GM12878 (cell line): ENCODE measurements around the gene ROR2. TPM values are rescaled to one million over a fixed set of nuclear protein-coding genes. Genes with fewer than 3 reads are reported as not detected.

Experiments used
- ATAC-seq: fragments of 200-7000 bp; cut with Tn5 transposase; 3 replicates; pipeline ENCODE4 v1.9.1; 2020; ENCODE audit warnings: mild to moderate bottlenecking, moderate library complexity
- BruUV-seq: library from RNA; stranded (reverse); fragments of 400-500 nt; replicated peaks from 2 replicates; lab custom pipeline; 2021; lab: Mats Ljungman, UMichigan
- CTCF ChIA-PET: fragments of 300-600 bp; sonication (Branson Sonifier 250); formaldehyde crosslinking; extraction: SDS; loops from one replicate; lab custom pipeline; 2021; ENCODE audit warnings: inconsistent platforms; lab: Yijun Ruan, JAX
- POLR2A ChIA-PET: fragments of 350-600 bp; formaldehyde crosslinking; extraction: SDS; loops from one replicate; lab custom pipeline; 2021; ENCODE audit warnings: inconsistent platforms; lab: Charles Lee
- RAD21 ChIA-PET: fragments of 300-600 bp; sonication (Branson Sonifier 250); formaldehyde crosslinking; loops from one replicate; lab custom pipeline; 2023; ENCODE audit warnings: antibody characterized with exemption; ENCODE audit not compliant: unreplicated experiment; lab: Charles Lee
- SMC1A ChIA-PET: fragments of 300-600 bp; sonication (Branson Sonifier 250); formaldehyde crosslinking; loops from one replicate; lab custom pipeline; 2023; ENCODE audit not compliant: unreplicated experiment, uncharacterized antibody; lab: Charles Lee
- DNase-seq: peaks from one replicate; pipeline ENCODE4 v3.0.0-alpha.2; 2011; ENCODE audit warnings: low read depth, low spot score
- FAIRE-seq: peaks from 3 replicates; lab custom pipeline; 2011; peaks lifted over from hg19 to GRCh38; lab: Jason Lieb, UNC
- H2AFZ ChIP-seq: 2 replicates; pipeline ENCODE4 v1.6.0; 2011; ENCODE audit warnings: low read depth, low read length, control low read depth; ENCODE audit not compliant: control insufficient read depth
- H3K27ac ChIP-seq: 2 replicates; pipeline ENCODE4 v1.5.1; 2011; ENCODE audit warnings: control low read depth; ENCODE audit not compliant: control insufficient read depth, insufficient read depth
- H3K27me3 ChIP-seq, 2 experiments: replicated peaks in 1 of 2; 2 replicates each; pipeline versions ENCODE4 v1.6.0 to v1.6.1; 2011; ENCODE audit warnings: low read length in 1 of 2; ENCODE audit not compliant: control insufficient read depth in 2 of 2, insufficient read depth in 2 of 2
- H3K36me3 ChIP-seq, 2 experiments: 2 replicates each; pipeline ENCODE4 v1.5.1; 2011; ENCODE audit warnings: low read length in 1 of 2; ENCODE audit not compliant: control insufficient read depth in 2 of 2, insufficient read depth in 2 of 2
- H3K4me1 ChIP-seq: 2 replicates; pipeline ENCODE4 v1.6.1; 2011; ENCODE audit warnings: mild to moderate bottlenecking, low read length, moderate library complexity, mixed read lengths; ENCODE audit not compliant: control insufficient read depth, insufficient read depth
- H3K4me2 ChIP-seq: 2 replicates; pipeline ENCODE4 v1.6.0; 2011; ENCODE audit warnings: control low read depth; ENCODE audit not compliant: control insufficient read depth, insufficient read depth
- H3K4me3 ChIP-seq: fragments of 200-600 bp; sonication (generic); 2 replicates; pipeline ENCODE4 v1.5.1; 2016
- H3K79me2 ChIP-seq: 2 replicates; pipeline ENCODE4 v1.6.0; 2011; ENCODE audit warnings: low read length; ENCODE audit not compliant: control insufficient read depth, insufficient read depth
- H3K9ac ChIP-seq: 2 replicates; pipeline ENCODE4 v1.8.0; 2011; ENCODE audit warnings: low read length, control low read depth, mixed read lengths; ENCODE audit not compliant: control insufficient read depth, insufficient read depth
- H3K9me3 ChIP-seq: replicated peaks from 3 replicates; pipeline ENCODE4 v1.5.1; 2011; ENCODE audit warnings: mild to moderate bottlenecking, low read length; ENCODE audit not compliant: control insufficient read depth, insufficient read depth
- H4K20me1 ChIP-seq: 2 replicates; pipeline ENCODE4 v1.6.0; 2011; ENCODE audit not compliant: control insufficient read depth, insufficient read depth
- CEBPZ ChIP-seq: fragments of 150-350 bp; IDR thresholded peaks from 2 replicates; pipeline ENCODE4 v1.6.1; 2016; ENCODE audit warnings: low read depth, low read length
- ETV6 ChIP-seq, 2 experiments: fragments of 450-650 bp in 1 of 2; IDR thresholded peaks in 1 of 2; conservative IDR thresholded peaks in 1 of 2; 2 replicates each; pipeline ENCODE4 v1.6.1; 2014; ENCODE audit warnings: antibody characterized with exemption in 1 of 2, borderline replicate concordance in 1 of 2, low read depth in 1 of 2, mild to moderate bottlenecking in 1 of 2, moderate library complexity in 1 of 2
- JUND ChIP-seq: IDR thresholded peaks from 2 replicates; pipeline ENCODE4 v1.6.1; 2012; ENCODE audit warnings: low read depth, mild to moderate bottlenecking, low read length, improper control_type of control experiment, moderate library complexity
- MEF2A ChIP-seq: IDR thresholded peaks from 2 replicates; pipeline ENCODE4 v1.6.1; 2011; ENCODE audit warnings: low read depth, mild to moderate bottlenecking, low read length, moderate library complexity; ENCODE audit not compliant: insufficient read depth
- MTA2 ChIP-seq: fragments of 450-650 bp; IDR thresholded peaks from 2 replicates; pipeline ENCODE4 v1.6.1; 2016; ENCODE audit warnings: low read depth, mild to moderate bottlenecking, moderate library complexity
- NR2C1 ChIP-seq: fragments of 450-650 bp; IDR thresholded peaks from 2 replicates; pipeline ENCODE4 v1.6.1; 2017; ENCODE audit warnings: antibody characterized with exemption, mild to moderate bottlenecking, moderate library complexity
- PAX8 ChIP-seq: fragments of 450-650 bp; IDR thresholded peaks from 2 replicates; pipeline ENCODE4 v1.6.1; 2017; ENCODE audit warnings: mild to moderate bottlenecking, moderate library complexity
- SPI1 ChIP-seq: IDR thresholded peaks from 2 replicates; pipeline ENCODE4 v1.6.1; 2011; ENCODE audit warnings: low read depth, mild to moderate bottlenecking, low read length, moderate library complexity, borderline replicate concordance; ENCODE audit not compliant: insufficient read depth
- YY1 ChIP-seq: IDR thresholded peaks from 2 replicates; pipeline ENCODE4 v1.6.1; 2011; ENCODE audit warnings: low read depth, mild to moderate bottlenecking, low read length
- ZNF217 ChIP-seq: fragments of 450-650 bp; IDR thresholded peaks from 2 replicates; pipeline ENCODE4 v1.6.1; 2017; ENCODE audit warnings: antibody characterized with exemption, mild to moderate bottlenecking
- WGBS: methylation state at CpG from one replicate; pipeline ENCODE4 v1.1.6; 2016; ENCODE audit warnings: low lambda C conversion rate; ENCODE audit not compliant: insufficient replicate concordance, insufficient coverage; ENCODE audit errors: missing lambda C conversion rate; 5-methylcytosine and 5-hydroxymethylcytosine counted together
- in situ Hi-C: fragments of 300-500 bp; cut with MboI; formaldehyde crosslinking; loops from 9 replicates; pipeline ENCODE4 v1.14.3; 2018; ENCODE audit warnings: mixed read lengths
- intact Hi-C: fragments of 100-400 bp; cut with micrococcal nuclease; formaldehyde crosslinking; loops from one replicate; pipeline ENCODE4 v1.14.2; 2022; ENCODE audit not compliant: unreplicated experiment
- polyA plus RNA-seq, 11 experiments: library from polyadenylated mRNA; depleted of rRNA in 4 of 11; unstranded in 6 of 11; stranded (reverse) in 5 of 11; fragments of >200 nt; fragmentation: Nextera tagmentation in 4 of 11; fragmentation: Illumina TruSeq in 1 of 11; extraction: Ambion mirVana in 4 of 11; extraction: Trizol in 1 of 11; gene quantifications; 1 replicate in 1 of 11; 2 replicates in 10 of 11; pipeline versions ENCODE4 v1.2.1 to v1.2.3, GENCODE V29; 2011 to 2016; ENCODE audit warnings: inconsistent platforms in 2 of 11, missing spikeins in 2 of 11, low read depth in 1 of 11
- total RNA-seq, 4 experiments: library from RNA; depleted of rRNA in 3 of 4; stranded (reverse); fragments of >200 nt in 3 of 4; fragmentation: Illumina TruSeq in 1 of 4; extraction: Trizol in 1 of 4; gene quantifications; 2 replicates each; pipeline versions ENCODE4 v1.2.1 to v1.2.3, GENCODE V29; 2013 to 2021
- TF ChIP-seq, protein P1 (sequence below): IDR thresholded peaks from 2 replicates; pipeline ENCODE4 v1.6.1; 2012; ENCODE audit warnings: mild to moderate bottlenecking, low read depth, low read length

Gene ROR2
- total and polyA plus RNA-seq, 10 of the 15 experiments (the other 5 are each of a cell fraction or from before 2014, with no cell fraction given) = 0.03 to 0.05 TPM; not detected in 8

GRCh38 chr9:91864380-91864779 is 85.6 kb downstream of the ROR2 start:
- no peak for ATAC-seq
- H3K79me2 ChIP-seq = no peaks in the 10 kb centered on the region
- ChIA-PET SMC1A (no interaction called here), CTCF (no interaction called here), POLR2A (no interaction called here), RAD21 (no interaction called here)
- 16% methylated on average over 4 of the region's 4 CpGs for WGBS
- H3K9me3 ChIP-seq = no peaks in the 10 kb centered on the region
- no peaks in the 10 kb centered on the region for H3K4me1 ChIP-seq
- TF ChIP-seq SPI1 = no peak
- TF ChIP-seq ETV6 (conservative IDR thresholded peaks at IDR 0.05 in 1 of 2, IDR thresholded peaks at IDR 0.05 in 1 of 2; ENCODE audit: borderline replicate concordance in 1 of 2, low read depth in 1 of 2) = no peak
- no peak for TF ChIP-seq JUND
- TF ChIP-seq NR2C1 = no peak
- TF ChIP-seq MTA2 = no peak
- TF ChIP-seq PAX8 = no peak
- TF ChIP-seq YY1 = no peak
- no peak for TF ChIP-seq ZNF217
- TF ChIP-seq MEF2A = no peak
- TF ChIP-seq CEBPZ = no peak
- TF ChIP-seq, protein P1, sequence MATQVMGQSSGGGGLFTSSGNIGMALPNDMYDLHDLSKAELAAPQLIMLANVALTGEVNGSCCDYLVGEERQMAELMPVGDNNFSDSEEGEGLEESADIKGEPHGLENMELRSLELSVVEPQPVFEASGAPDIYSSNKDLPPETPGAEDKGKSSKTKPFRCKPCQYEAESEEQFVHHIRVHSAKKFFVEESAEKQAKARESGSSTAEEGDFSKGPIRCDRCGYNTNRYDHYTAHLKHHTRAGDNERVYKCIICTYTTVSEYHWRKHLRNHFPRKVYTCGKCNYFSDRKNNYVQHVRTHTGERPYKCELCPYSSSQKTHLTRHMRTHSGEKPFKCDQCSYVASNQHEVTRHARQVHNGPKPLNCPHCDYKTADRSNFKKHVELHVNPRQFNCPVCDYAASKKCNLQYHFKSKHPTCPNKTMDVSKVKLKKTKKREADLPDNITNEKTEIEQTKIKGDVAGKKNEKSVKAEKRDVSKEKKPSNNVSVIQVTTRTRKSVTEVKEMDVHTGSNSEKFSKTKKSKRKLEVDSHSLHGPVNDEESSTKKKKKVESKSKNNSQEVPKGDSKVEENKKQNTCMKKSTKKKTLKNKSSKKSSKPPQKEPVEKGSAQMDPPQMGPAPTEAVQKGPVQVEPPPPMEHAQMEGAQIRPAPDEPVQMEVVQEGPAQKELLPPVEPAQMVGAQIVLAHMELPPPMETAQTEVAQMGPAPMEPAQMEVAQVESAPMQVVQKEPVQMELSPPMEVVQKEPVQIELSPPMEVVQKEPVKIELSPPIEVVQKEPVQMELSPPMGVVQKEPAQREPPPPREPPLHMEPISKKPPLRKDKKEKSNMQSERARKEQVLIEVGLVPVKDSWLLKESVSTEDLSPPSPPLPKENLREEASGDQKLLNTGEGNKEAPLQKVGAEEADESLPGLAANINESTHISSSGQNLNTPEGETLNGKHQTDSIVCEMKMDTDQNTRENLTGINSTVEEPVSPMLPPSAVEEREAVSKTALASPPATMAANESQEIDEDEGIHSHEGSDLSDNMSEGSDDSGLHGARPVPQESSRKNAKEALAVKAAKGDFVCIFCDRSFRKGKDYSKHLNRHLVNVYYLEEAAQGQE = no peak
- H3K9ac ChIP-seq = no peak overlapping the region
- H2AFZ ChIP-seq = no peak overlapping the region
- BruUV-seq = no TSS peak
- no peak for DNase-seq
- H3K36me3 ChIP-seq = no peaks in the 10 kb centered on the region
- H3K4me3 ChIP-seq = no peak overlapping the region
- FAIRE-seq = no peak
- no peak overlapping the region for H3K4me2 ChIP-seq
- H3K27me3 ChIP-seq = no peaks in the 10 kb centered on the region
- intact Hi-C loops = no loop called here
- in situ Hi-C loops = no loop called here
- no peaks in the 10 kb centered on the region for H4K20me1 ChIP-seq
- no peak overlapping the region for H3K27ac ChIP-seq
